Sigmoid colon (tissue), 7 donors: ENCODE results near the gene PLEKHG4B. TPM values are rescaled to one million over a fixed set of nuclear protein-coding genes. Genes with fewer than 3 reads are reported as not detected.

Source experiments
- DNase-seq: peaks from one replicate; pipeline ENCODE4 v3.0.0-alpha.2; 2019
- H3K27ac ChIP-seq, 4 donors: fragments of 200-600 bp; sonication (generic); one replicate each; pipeline ENCODE4 v1.5.1; 2016 to 2019; ENCODE audit warnings: mild to moderate bottlenecking in 1 of 4
- H3K27me3 ChIP-seq, 3 donors: fragments of 200-600 bp; sonication (generic); one replicate each; pipeline ENCODE4 v1.5.1; 2019; ENCODE audit warnings: mild to moderate bottlenecking in 1 of 3
- H3K36me3 ChIP-seq, 4 donors: fragments of 200-600 bp; sonication (generic); one replicate each; pipeline ENCODE4 v1.5.1; 2016 to 2019
- H3K4me1 ChIP-seq, 4 donors: fragments of 200-600 bp; sonication (generic); one replicate each; pipeline ENCODE4 v1.5.1; 2017 to 2019
- H3K4me3 ChIP-seq, 4 donors: fragments of 200-600 bp; sonication (generic); one replicate each; pipeline ENCODE4 v1.5.1; 2017 to 2019; ENCODE audit warnings: mild to moderate bottlenecking in 2 of 4, moderate library complexity in 1 of 4
- H3K9me3 ChIP-seq, 4 donors: fragments of 200-600 bp in 3 of 4; sonication (generic) in 3 of 4; one replicate each; pipeline versions ENCODE4 v1.5.1 to v1.6.1; 2013 to 2019
- EP300 ChIP-seq, 4 donors: sonication (generic); formaldehyde crosslinking; IDR thresholded peaks; one replicate each; pipeline ENCODE4 v1.6.1; 2017; ENCODE audit warnings: antibody characterized with exemption in 4 of 4
- POLR2A ChIP-seq, 2 donors: fragments of 450-650 bp; IDR thresholded peaks; one replicate each; pipeline ENCODE4 v1.6.1; 2016; ENCODE audit warnings: antibody characterized with exemption in 2 of 2, mild to moderate bottlenecking in 2 of 2, moderate library complexity in 2 of 2
- POLR2AphosphoS5 ChIP-seq, 4 donors: sonication (generic); formaldehyde crosslinking; IDR thresholded peaks; one replicate each; pipeline ENCODE4 v1.6.1; 2017; ENCODE audit warnings: antibody characterized with exemption in 4 of 4
- WGBS, 2 donors: extraction: QIAGEN DNeasy Blood & Tissue Kit; methylation state at CpG; one replicate each; pipeline ENCODE4 v1.1.7; 2013; 5-methylcytosine and 5-hydroxymethylcytosine counted together
- intact Hi-C: fragments of 100-400 bp; cut with DNase I; formaldehyde crosslinking; loops from one replicate; pipeline ENCODE4 v1.15.1; 2023
- polyA plus RNA-seq, 3 donors: library from polyadenylated mRNA; stranded (reverse); fragments of 200-250 nt; gene quantifications; one replicate each; pipeline ENCODE4 v1.2.3, GENCODE V29; 2013
- total RNA-seq, 4 donors: library from RNA; depleted of rRNA; stranded (reverse); fragments of >200 nt; gene quantifications; one replicate each; pipeline ENCODE4 v1.1.0, GENCODE V29; 2016
- TF ChIP-seq, protein P1 (sequence below), 4 experiments: fragments of 450-650 bp in 3 of 4; fragments of 200-600 bp in 1 of 4; IDR thresholded peaks; one replicate each; pipeline ENCODE4 v1.5.1; 2016 to 2019; ENCODE audit warnings: antibody characterized with exemption in 4 of 4, mild to moderate bottlenecking in 3 of 4, moderate library complexity in 2 of 4
- donor health status: healthy with polysubstance abuse.
- donor health status: Bipolar disorder and iron deficiency.
- donor health status: healthy.

Gene PLEKHG4B
- total and polyA plus RNA-seq, 7 donors, result 0.04 to 1.9 (median 0.36) TPM; not detected in 2

DNA sequence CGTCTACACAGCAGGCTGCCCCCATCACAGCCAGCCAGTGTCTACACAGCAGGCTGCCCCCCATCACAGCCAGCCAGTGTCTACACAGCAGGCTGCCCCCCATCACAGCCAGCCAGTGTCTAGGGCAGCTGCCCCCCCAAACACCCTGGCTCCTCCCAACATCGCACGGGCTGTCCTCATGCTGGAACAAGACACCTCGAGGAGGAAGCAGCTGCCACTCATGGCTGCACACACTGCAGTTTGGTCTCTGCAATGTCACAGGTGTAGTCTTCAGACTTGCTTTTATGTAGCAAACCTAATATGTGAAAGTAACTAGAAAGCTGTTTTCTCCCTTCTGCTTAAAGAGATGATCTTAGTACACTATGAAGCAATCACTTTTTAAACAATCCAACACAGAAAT is 109.0 kb downstream of the PLEKHG4B start:
- no peak for DNase-seq
- peaks cover 0 to 3% (median 2%) of the 10 kb centered on the region in 4 donors for H3K4me1 ChIP-seq
- 46 to 74% methylated on average over 4 of the region's 4 CpGs for WGBS, 2 donors
- no peaks in the 10 kb centered on the region for H3K9me3 ChIP-seq
- H3K27me3 ChIP-seq, result no peaks in the 10 kb centered on the region
- no peak overlapping the region for H3K27ac ChIP-seq
- H3K36me3 ChIP-seq, result peaks cover 0 to 38% (median 7%) of the 10 kb centered on the region in 4 donors
- intact Hi-C loops, result no loop called here
- no peak overlapping the region for H3K4me3 ChIP-seq
- TF ChIP-seq EP300 (IDR thresholded peaks at IDR 0.05), result no peak
- no peak for TF ChIP-seq POLR2AphosphoS5 (IDR thresholded peaks at IDR 0.05)
- TF ChIP-seq, protein P1, sequence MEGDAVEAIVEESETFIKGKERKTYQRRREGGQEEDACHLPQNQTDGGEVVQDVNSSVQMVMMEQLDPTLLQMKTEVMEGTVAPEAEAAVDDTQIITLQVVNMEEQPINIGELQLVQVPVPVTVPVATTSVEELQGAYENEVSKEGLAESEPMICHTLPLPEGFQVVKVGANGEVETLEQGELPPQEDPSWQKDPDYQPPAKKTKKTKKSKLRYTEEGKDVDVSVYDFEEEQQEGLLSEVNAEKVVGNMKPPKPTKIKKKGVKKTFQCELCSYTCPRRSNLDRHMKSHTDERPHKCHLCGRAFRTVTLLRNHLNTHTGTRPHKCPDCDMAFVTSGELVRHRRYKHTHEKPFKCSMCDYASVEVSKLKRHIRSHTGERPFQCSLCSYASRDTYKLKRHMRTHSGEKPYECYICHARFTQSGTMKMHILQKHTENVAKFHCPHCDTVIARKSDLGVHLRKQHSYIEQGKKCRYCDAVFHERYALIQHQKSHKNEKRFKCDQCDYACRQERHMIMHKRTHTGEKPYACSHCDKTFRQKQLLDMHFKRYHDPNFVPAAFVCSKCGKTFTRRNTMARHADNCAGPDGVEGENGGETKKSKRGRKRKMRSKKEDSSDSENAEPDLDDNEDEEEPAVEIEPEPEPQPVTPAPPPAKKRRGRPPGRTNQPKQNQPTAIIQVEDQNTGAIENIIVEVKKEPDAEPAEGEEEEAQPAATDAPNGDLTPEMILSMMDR (IDR thresholded peaks at IDR 0.05), result no peak
- no peak for TF ChIP-seq POLR2A (IDR thresholded peaks at IDR 0.05)

DNA sequence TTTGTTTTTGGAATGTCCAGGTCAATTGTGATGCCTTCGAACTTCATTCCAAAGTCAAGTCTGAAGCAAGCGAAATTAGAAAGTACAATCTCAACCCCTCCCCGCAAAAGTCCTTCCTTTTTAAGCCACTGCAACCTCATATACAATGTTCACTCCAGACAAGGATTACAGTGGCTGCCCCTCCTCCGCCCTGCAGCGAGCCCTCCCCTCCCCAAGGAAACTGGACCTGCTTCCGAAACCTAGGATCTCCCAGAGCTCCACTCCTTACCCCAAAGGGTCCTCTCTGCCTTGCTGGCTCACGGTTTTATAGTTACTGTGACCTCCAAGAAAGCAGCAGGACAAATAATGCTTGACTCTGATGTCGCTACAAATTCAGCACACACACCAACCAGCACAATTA is 109.7 kb downstream of the PLEKHG4B start:
- no peaks in the 10 kb centered on the region for H3K9me3 ChIP-seq
- H3K4me3 ChIP-seq, result no peak overlapping the region
- TF ChIP-seq POLR2AphosphoS5 (IDR thresholded peaks at IDR 0.05) (no peak), EP300 (IDR thresholded peaks at IDR 0.05) (no peak)
- TF ChIP-seq, protein P1 (IDR thresholded peaks at IDR 0.05), result no peak
- H3K36me3 ChIP-seq, result peaks cover 0 to 38% (median 7%) of the 10 kb centered on the region in 4 donors
- H3K27me3 ChIP-seq, result no peaks in the 10 kb centered on the region
- no peak for DNase-seq
- WGBS, 2 donors, result 90 to 96% methylated on average over 8 of the region's 8 CpGs
- intact Hi-C loops, result no loop called here
- H3K4me1 ChIP-seq, result peaks cover 0 to 10% (median 9%) of the 10 kb centered on the region in 4 donors
- H3K27ac ChIP-seq, result no peak overlapping the region

DNA sequence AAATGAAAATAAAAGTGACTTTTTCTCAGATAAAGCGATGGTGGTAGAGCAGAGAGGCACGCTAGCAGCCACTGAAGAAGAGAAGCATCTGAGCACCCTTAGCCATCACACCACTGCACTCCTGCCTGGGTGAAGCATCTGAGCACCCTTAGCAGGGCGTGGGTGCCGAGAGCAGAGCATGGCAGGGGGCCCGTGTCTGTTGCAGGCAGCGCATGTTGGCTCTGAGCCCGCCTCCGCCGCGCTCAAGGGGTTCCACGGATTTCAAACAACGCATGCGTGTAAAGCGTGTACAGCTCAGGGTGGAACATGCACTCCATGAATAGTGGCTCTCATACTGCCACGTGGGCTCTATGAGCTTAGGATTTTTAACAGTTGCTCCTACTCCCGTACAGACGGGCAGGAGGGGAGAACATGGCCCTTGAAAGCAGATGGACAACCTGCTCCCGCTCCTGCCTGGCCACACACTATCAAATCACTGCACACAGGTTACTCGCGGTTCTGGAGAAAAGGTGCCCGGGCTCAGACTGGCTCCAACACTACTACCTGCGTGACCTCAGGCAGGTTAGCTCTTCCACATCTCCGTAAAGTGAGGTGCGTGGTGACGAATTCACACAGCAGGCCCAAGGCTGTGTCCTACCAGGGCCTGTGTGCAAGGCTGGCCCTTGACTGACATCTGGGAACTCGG is 111.4 kb downstream of the PLEKHG4B start:
- no peak for DNase-seq
- Histone ChIP-seq H3K27ac (no peak overlapping the region), H3K27me3 (no peaks in the 10 kb centered on the region), H3K4me1 (peaks cover 0 to 15% (median 12%) of the 10 kb centered on the region in 4 donors), H3K4me3 (no peak overlapping the region), H3K9me3 (no peaks in the 10 kb centered on the region), H3K36me3 (peaks cover 0 to 38% (median 7%) of the 10 kb centered on the region in 4 donors)
- intact Hi-C loops, result no loop called here
- TF ChIP-seq EP300 (IDR thresholded peaks at IDR 0.05) (no peak), POLR2AphosphoS5 (IDR thresholded peaks at IDR 0.05) (no peak), POLR2A (IDR thresholded peaks at IDR 0.05) (no peak)
- TF ChIP-seq, protein P1 (IDR thresholded peaks at IDR 0.05), result no peak
- WGBS, 2 donors, result 92 to 93% methylated on average over 26 of the region's 26 CpGs

DNA sequence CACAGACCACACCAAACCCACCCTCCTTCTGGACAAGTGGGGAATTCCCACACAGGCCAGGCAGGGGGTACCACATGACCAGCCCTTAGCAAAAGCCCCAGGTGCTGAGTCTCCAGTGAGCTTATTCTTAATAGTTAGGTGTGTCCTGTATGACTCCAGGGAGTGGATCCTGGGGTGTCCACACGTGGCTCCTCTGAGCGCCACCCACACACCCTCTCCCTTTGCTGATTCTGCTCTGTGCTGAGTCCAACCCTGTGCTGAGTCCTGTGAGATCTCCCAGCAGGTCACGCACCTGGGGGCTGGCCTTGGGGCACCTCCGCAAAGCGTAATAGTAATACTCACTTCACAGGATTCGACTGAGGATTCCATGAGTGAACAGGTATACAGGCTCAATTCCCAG is 112.0 kb downstream of the PLEKHG4B start:
- peaks cover 0 to 15% (median 12%) of the 10 kb centered on the region in 4 donors for H3K4me1 ChIP-seq
- TF ChIP-seq EP300 (IDR thresholded peaks at IDR 0.05) (no peak), POLR2AphosphoS5 (IDR thresholded peaks at IDR 0.05) (no peak), POLR2A (IDR thresholded peaks at IDR 0.05) (no peak)
- TF ChIP-seq, protein P1 (IDR thresholded peaks at IDR 0.05), result no peak
- H3K4me3 ChIP-seq, result no peak overlapping the region
- H3K36me3 ChIP-seq, result peaks cover 0 to 38% (median 7%) of the 10 kb centered on the region in 4 donors
- no peak for DNase-seq
- no peaks in the 10 kb centered on the region for H3K9me3 ChIP-seq
- H3K27me3 ChIP-seq, result no peaks in the 10 kb centered on the region
- WGBS, 2 donors, result 81 to 91% methylated on average over 6 of the region's 6 CpGs
- no peak overlapping the region for H3K27ac ChIP-seq
- intact Hi-C loops, result no loop called here
